ENCODE measurements around the gene TRIM45.

DNA sequence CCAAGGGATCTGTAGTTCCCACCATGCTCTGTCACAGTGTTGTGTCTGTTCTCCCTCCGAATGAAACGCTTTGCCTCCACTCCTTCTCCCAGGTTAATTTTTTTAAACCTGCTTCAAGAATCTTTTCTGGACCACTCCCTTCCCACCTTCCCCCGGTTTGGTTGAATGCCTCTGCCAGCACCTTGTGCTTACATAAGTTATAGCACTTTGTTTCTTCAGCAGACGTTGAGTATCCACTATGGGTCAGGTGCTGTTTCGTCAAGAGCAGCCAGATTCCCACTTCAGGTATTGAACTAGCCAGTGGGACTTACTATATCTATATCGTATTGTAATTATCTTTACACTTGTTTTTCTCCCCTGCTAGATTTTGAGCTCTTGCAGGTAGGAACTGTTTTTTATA is 33.9 kb downstream of the TRIM45 start:
- TF ChIP-seq, protein P1, sequence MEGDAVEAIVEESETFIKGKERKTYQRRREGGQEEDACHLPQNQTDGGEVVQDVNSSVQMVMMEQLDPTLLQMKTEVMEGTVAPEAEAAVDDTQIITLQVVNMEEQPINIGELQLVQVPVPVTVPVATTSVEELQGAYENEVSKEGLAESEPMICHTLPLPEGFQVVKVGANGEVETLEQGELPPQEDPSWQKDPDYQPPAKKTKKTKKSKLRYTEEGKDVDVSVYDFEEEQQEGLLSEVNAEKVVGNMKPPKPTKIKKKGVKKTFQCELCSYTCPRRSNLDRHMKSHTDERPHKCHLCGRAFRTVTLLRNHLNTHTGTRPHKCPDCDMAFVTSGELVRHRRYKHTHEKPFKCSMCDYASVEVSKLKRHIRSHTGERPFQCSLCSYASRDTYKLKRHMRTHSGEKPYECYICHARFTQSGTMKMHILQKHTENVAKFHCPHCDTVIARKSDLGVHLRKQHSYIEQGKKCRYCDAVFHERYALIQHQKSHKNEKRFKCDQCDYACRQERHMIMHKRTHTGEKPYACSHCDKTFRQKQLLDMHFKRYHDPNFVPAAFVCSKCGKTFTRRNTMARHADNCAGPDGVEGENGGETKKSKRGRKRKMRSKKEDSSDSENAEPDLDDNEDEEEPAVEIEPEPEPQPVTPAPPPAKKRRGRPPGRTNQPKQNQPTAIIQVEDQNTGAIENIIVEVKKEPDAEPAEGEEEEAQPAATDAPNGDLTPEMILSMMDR (conservative IDR thresholded peaks at IDR 0.05 in 1 of 2, IDR thresholded peaks at IDR 0.05 in 1 of 2; ENCODE audit: low read depth in 1 of 2, low read length in 2 of 2) = no peak
- TF ChIP-seq EZH2 (IDR thresholded peaks at IDR 0.05; ENCODE audit: low read length, missing control alignments) = no peak
